GM19452 (cell line): ENCODE data around the gene PPP5C.
"Not testable (repeated sequence)": the region's sequence is repeated elsewhere in the genome, so short reads cannot be mapped to it uniquely, and the experiment has no call there.

Experiments
- ATAC-seq: cut with Tn5 transposase; IDR thresholded peaks from one replicate; pipeline ENCODE4 v1.9.1; 2021; ENCODE audit not compliant: unreplicated experiment

Gene PPP5C

DNA sequence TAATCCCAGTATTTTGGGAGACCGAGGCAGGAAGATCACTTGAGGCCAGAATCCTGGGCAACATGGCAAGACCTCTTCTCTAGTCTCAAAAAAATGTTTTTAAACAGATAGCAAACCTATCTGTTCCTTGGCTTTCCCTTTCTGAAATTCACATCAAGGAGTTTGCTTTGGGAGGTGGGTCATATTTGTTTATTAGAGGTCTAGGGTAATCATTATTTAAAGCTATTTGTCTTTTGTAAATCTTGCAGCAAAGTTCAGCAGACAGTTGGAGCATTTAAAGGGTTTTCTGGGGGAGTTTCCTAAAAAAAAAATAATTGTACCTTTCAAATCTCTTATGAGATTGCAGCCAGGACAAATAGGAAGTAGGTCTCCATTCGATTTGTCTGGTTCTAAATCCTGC, 17.5 kb downstream of the PPP5C start:
- no peak for ATAC-seq

DNA sequence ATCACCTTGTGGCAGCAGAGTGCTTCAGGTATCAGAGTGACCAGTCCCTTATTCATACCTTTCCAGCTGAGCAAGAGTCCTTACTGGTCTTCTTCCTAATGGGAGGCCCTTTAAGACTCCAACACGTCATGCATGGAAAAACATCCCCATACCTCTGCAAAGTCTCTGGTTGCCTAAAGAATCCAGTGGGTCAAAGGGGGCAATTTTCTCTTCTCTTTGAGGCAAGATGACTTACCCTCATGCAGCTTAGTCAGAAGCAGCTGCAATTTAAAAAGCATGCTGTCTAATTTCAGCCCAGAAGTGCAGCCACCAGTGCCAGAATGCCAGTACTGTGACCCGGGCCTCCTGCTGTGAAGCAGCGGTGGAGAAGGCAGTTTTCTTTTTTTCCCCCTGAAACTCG, 18.7 kb downstream of the PPP5C start:
- ATAC-seq = no peak

DNA sequence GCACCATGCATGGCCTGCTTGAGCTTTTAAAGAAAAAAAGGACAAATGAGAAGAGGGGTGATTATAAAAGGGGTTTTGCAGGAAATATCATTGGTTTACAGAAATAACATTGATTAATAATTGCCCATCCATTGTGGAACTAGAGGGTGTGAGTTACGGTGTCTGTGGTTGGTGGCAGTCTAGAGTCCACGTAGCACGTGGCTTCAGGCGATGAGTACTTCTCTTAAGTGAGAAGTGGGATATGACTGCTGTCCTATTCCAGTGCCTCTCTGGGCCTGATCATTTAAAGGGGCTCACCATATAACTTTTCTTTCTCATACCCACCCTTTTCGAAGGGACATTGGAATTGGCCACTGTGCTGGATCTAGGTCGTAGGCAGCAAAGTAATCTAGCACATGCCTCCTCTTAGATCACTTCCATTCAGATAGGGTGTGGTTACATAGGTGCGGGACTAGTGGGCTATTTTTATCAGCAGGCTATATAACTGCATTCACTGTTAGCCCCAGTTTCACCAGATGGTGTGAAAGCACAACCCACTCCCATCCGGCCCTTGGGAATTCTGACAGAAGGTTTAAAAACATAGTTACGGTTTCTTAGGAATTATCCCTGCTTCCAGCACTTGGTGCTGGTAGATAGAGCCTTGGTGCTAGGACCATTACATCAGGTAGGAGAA, 19.9 kb downstream of the PPP5C start:
- no peak for ATAC-seq

DNA sequence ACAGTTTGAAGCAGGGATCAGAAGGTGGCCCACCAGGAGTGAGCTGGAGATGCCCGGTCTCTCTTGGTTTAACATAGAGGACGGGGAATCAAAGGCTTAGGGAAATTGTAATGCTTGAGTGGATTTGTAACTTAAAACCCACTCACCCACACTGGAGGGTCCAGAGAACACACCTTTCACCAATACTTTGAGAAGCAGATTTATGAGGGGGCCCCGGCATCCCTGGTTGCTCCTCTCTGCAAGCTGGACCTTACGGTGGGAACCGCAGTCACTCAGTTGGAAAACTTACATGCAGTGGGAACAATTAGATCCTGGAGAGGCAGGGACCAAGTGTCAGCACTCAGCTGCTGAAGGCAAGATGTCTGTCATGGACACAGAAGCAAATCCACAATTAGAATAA, 20.5 kb downstream of the PPP5C start:
- ATAC-seq = no peak

DNA sequence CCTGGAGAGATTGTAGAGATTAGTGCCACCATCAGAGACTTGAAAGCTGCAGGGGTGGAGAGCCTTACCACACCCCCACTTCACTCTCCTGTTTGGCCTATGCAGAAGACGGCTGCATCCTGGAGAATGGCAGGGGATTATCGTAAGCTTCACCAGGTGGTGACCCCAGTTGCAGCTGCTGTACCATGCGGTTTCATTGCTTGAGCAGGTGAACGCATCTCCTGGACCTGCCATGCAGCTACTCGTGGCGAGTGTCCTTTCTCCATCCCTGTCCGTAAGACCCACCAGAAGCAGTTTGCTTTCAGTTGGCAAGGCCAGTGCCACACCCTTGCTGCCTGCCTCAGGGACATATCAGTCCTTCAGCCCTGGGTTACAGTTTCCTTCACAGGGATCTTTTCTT, 21.2 kb downstream of the PPP5C start:
- no peak for ATAC-seq

DNA sequence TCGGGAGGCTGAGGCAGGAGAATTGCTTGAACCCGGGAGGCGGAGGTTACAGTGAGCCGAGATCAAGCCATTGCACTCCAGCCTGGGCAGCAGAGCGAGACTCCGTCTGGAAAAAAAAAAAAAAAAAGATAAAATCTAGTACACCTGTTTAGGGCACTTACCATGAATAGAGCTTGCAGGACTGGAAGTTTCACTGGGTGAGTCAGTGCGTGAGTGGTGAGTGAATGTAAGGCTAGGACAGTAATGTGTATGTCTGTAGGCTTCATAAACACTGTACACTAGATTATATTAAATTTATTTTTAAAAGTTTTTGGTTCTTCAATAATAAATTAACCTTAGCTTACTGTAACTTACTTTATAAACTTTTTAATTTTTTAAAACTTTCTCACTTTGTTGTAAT, 22.9 kb downstream of the PPP5C start:
- no peak for ATAC-seq

DNA sequence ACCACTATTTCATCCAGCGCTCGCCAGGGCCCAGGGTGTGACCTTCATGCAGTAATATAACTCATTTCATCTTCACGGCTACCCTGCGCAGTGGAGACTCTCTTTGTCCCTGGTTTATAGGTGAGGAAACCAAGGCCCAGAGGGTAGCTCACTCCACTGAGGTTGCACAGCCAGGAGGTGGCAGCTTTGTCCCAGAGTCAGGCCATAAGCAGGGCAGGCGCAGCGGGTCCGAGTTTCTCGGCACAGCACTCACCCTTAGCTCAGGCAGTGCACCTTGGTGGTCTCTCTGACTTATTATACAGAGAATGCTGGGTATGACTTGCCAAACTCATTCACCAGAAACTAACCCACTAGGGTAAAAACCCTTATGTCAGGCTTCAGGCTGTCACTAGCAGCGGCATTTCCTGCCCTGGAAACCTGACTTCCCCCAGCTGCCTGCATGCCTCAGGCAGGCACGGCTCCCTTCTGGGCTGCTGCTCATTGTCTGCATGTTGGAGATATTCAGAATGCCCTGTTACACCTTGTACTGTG, 24.5 kb downstream of the PPP5C start:
- ATAC-seq = no peak

DNA sequence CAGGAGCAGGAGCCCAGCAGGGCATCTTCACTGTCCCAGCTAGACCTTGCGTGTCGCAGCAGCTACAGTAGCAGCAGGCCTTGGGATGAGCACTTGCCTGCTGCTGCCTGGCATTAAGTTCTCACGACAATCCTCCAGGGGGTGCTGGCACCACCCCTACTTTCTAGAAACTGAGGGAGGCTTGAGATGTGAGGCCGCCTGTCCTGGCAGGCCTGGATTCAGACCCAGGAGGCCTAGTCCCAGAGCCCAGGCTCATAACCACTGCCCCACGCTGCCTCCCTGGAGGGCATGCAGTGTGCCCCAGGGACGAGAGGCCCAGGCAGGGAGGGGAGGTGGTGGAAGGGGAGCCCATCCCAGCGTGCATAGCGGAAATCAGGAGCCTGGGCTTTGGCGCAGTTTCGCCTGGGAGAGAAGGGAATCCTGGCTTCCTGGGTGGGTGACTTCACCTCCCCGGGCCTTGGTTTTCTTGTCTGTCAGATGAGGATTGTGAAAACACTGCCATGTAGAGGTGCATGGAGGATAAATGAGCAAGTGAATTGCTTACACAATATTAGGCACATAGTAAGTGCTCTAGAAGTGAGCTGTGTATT, 26.1 kb downstream of the PPP5C start:
- no peak for ATAC-seq

DNA sequence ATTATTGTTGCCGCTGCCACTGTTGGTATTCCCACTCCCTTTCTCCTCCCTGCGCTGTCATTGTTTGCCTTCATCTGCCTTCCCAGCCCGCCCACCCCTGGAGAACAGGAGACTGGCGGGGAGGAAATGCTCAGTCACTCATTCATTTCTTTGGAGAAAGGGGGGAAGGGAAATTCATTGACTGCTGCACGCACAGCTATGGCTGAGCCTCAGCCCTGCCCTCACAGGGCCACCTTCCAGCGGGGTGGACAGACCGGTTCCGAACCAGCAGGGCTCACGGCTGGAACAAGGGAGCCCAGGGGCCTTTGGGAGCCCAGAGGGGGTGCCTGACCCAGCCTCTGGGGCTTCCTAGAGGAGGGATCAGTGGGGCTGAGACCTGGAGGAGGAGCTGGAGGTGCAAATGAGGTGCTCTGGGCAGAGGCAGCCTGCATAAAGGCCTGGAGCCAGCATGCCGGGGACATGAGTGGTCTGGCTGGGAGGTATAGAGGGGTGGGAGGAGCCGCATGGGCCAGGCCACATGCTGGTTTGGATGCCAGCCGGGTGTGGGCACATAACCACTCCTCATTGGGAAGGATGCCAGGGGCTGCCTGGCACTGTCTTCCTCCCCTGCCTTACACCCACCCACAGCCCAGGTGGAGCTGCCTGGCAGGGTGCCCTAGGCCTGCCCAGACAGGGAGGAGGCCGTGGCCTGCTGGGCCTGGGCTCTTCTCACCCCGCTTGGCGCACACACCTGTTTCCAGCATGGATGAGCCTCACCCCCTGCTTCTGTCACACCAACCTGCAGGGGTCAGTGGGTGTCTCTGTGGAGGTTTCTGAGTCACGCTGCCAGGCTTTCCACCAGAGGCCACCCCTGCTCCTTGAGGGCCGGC, 26.8 kb downstream of the PPP5C start:
- ATAC-seq = no peak

DNA sequence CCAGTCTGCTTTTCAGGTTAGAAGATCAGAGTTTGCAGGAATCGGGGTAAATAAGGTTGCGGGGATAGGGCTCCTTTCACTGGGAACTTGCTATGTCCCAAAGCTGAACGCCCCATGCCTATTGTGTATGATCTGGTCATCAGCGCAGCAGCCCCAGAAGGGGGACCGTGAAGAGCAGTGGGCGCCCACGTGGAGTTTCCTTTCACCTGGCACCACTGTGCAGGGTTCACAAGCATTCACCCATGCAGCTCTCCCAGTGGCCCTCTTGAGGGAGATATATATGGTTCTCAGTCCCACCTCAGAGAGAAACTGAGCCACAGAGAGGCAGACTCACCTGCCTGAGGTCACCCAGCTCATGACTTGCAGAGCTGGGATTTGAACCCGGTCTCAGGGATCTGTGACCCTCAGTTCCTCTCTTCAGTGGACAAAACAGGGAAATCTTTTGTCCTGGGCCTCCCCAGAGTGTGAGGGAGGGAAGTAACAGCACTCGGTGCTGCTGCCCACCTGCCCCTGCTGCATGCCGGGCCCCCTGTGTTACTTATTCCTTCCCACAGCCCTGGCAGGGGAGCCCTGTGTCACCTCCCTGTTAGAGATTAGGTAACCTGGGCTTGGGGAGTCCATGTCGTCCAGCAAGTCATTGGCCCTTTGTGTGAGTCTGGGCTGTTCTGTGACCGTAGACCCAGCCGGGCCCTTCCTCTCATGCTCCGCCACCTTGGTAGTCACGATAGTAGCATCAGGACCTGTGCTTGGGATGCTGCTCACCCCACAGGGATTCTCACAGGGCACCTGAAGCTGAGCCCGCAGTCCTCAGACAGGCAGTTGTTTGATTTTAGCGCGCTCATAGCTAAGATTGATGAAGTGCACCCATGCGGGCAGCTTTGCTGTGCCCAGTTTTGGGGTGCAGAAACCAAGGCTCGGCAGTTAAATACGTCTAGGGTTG, 27.9 kb downstream of the PPP5C start:
- no peak for ATAC-seq

DNA sequence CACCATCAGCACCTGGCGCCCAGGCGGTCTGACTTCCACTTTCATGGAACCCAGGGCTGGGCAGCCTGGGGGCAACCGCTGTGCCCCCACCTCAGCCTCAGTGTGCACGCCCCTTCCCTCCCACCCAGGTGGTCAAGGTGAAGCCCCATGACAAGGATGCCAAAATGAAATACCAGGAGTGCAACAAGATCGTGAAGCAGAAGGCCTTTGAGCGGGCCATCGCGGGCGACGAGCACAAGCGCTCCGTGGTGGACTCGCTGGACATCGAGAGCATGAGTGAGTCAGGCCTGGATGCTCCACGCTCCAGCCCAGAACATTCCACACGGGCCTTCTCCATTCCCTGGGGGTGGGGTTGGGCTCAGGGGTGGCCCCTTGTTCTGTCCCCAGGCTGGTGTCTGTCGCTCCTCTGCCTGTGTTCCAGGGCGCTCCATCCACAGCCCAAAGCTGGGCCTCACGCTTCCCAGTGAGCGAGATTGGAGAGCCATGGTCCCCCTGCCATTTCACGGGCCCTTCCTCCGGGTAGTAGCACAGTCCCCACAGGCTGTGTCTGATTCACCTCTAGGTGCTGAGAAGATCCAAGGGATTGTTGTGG, 28.7 kb downstream of the PPP5C start:
- ATAC-seq = not testable (repeated sequence)

DNA sequence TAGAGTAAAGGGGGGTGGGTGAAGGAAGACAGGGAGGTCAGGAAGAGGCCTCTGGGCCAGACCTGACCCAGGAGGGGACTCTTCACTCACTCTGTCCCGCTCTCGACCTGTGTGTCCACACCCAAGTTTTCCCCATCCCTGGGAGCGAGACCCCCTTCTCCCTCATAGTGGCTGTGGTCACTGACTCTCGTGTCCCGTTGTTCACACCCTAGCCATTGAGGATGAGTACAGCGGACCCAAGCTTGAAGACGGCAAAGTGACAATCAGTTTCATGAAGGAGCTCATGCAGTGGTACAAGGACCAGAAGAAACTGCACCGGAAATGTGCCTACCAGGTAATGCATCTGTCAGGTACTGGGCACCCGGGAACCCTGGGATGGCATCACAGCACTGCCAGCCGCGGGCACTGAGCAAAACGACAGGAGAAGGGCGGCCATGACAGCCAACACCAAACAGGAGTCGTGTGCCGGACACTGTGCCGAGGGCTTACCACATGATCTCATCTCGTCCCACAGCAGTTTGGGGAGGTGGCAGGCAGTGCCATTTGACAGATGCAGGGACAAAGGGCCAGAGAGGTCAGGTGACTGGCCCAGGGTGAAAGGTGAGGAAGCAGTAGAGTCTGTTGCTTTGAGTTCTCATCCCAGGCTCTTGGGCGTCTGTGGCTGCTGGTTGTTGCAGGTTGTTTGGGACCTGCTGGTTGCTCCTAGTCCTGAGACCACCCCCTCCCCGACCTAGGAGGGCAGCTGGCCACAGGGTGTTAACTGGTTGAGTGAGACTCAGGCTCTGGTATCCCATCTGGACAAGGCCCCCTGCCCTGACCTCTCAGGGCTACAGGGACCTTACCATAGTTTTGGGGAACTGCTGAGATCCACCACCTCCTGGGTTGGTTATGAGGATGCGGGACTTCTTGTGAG, 29.6 kb downstream of the PPP5C start:
- ATAC-seq = no peak

DNA sequence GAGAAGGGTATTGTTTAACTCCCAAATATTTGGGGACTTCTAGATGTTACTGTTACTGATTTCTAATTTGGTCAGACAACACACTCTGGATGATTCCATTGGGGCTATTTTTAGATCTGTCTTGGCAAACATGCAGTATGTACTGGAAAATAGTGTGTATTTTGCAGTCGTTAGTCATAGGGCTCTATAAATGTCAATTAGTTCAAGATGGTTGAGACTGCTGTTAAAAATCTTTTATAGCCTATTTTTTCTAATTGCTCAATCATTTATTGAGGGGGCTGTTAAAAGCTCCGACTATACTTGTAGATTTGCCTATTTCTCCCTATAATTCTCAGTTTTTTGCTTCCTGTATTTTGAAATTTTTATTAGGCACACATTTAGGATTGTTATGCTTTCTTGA, 31.4 kb downstream of the PPP5C start:
- no peak for ATAC-seq

DNA sequence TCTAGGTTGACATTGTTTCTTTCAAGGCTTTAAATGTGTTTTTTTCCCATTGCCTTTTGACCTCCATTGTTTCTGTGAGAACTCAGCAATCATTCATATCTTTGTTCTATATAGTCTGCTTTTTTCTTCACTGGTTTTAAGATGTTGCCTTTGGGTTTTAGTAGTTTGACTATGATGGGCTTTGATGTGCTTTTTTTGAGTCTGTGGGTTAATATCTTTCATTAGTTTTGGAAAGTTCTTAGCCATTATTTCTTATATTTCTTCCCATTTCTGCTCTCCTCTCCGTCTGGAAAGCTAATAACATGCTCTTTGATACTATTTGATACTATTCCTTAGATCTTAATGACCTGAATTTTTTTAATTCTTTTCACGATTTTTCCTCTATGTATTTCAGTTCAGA, 33.8 kb downstream of the PPP5C start:
- ATAC-seq = no peak

DNA sequence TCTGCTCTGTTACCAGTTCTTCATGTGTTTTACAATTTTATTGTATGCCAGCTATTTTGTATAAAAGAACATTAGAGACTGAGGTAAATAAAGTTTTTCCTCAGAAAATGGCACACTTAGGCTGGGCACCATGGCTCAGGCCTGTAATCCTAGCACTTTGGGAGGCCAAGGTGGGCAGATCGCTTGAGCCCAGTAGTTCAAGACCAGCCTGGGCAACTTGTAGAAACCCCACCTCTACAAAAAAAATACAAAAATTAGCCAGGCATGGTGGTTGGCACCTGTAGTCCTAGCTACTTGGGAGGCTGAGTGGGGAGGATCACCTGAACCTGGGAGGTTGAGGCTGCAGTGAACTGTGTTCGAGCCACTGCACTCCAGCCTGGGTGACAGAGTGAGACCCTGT, 34.5 kb downstream of the PPP5C start:
- ATAC-seq = no peak

DNA sequence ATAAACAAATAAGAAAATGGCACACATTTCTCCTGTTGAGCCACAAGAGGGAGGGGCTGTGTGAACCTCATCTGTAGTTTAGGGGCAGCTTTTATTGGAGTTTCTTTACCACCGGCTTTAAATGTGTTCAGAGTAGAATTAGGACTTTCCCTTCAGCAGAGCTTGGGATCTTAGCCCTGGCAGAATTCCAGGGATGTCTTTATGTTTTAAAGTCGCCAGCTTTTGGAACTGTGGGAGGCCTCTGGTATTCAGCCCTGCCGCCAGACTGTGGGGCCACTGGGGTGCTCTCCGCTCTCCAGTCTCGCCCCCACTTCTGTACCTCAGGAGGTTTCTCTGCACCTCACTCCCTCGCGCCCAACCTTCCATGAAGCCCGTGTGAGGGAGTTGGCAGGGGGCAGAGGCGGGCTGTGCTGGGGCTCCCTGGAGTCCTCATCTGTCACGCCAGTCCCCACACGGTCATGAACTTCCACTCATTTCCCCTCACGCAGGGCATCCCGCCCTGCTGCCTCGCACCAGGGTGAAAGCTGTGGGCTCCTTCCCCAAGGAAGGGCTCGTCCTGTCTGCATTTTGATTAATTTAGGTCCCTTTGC, 35.0 kb downstream of the PPP5C start:
- no peak for ATAC-seq

DNA sequence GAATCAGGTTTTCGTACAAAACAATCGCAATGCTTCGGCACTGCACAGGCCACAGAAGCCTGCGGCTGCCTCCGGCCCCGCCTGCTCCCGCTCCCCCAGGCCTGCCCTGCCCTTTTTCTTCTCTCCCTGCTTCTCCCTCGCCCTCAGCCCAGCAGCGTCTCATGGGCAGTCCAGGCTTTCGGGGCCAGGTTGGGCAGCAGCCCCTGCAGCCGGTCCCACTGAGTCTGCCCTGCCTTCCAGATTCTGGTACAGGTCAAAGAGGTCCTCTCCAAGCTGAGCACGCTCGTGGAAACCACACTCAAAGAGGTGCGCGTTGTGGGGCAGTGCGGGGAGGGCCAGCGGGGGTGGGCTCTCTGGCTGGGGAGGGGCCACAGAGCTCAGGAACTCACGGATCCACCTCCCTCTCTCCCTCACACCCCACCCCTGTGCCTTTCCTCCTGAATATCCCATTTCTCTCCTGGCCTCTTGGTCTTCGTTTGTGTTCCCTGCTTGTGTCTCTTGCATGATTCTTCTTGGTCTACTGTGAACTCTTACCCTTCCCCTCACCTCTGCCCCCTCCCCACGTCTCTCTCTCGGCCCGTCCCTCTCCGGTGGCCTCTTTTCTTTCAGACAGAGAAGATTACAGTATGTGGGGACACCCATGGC, 36.4 kb downstream of the PPP5C start:
- no peak for ATAC-seq

DNA sequence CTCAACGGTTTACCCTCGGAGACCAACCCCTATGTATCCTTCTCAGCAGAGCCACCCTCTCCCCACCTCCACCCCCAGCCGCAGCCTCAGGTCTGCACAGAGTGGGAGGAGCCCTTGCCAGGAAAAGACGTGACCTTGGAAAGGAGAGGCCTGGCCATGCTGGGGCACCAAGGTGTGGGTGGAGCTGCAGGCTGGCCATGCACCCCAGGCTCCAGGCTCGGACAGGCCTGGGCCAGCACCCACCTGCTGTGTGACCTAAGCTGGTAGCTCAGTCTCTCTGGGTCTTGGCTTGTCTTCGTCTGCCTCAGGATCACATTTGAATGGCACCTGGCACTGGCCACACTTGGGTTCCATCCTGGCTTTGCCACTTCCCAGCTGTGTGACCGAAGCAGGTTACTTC, 37.0 kb downstream of the PPP5C start:
- no peak for ATAC-seq

DNA sequence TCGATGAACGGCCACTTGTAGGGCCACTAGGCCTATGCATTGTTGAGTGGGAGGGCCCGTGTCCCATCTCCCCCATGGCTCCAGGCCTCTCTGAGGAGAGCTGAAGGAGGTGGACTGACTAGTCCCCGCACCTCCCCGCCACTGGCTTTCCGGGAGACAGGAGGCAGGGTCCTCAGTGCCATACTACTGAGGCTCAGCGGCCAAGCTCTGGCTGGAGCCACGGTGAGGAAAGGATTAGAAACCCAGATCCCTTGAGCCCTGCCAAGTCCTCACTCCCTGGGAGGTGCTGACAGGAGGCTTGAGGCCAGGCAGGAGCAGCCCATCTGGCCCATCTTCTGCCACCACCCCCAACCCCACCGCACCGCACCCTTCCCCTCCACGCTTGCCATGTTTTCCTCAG, 37.5 kb downstream of the PPP5C start:
- no peak for ATAC-seq
